HG03045 (cell line): ENCODE measurements around the gene DYTN.
"Not testable (repeated sequence)": the region's sequence is repeated elsewhere in the genome, so short reads cannot be mapped to it uniquely, and the experiment has no call there.

Source experiments
- ATAC-seq: cut with Tn5 transposase; IDR thresholded peaks from one replicate; pipeline ENCODE4 v1.9.1; 2021; ENCODE audit warnings: mild to moderate bottlenecking, moderate library complexity; ENCODE audit not compliant: unreplicated experiment

The DYTN gene

GRCh38 chr2:206718296-206718695 lies at the start of gene DYTN:
TSS of gene DYTN (minus strand) at chr2:206718396. CDS start at chr2:206718279, 117 bp downstream.
- no peak for ATAC-seq

GRCh38 chr2:206766057-206766930 lies 48.1 kb upstream of the DYTN start:
- ATAC-seq: no peak

GRCh38 chr2:206765242-206766056 lies 47.3 kb upstream of the DYTN start, which contains the start of the genes FASTKD2 and MDH1B:
TSS of gene FASTKD2 (plus strand) at chr2:206765606. CDS start at chr2:206766694, 1,088 bp downstream.
TSS of gene MDH1B (minus strand) at chr2:206765328. CDS start at chr2:206765271, 57 bp downstream.
- ATAC-seq: peak; percentile 95

- ATAC-seq: no peak
These were observed 46.6 kb upstream of the DYTN start for GRCh38 chr2:206764673-206765241.

GRCh38 chr2:206756816-206757215 lies 38.6 kb upstream of the DYTN start:
- no peak for ATAC-seq

GRCh38 chr2:206740800-206741199 lies 22.6 kb upstream of the DYTN start:
- ATAC-seq: no peak

GRCh38 chr2:206739271-206739670 lies 21.1 kb upstream of the DYTN start:
- no peak for ATAC-seq

GRCh38 chr2:206736935-206737334 lies 18.7 kb upstream of the DYTN start:
- no peak for ATAC-seq

- no peak for ATAC-seq
These were observed 15.1 kb upstream of the DYTN start for GRCh38 chr2:206733341-206733740.

GRCh38 chr2:206728277-206729199 lies 10.3 kb upstream of the DYTN start:
- ATAC-seq: no peak

GRCh38 chr2:206727287-206727686 lies 9.1 kb upstream of the DYTN start:
- no peak for ATAC-seq

GRCh38 chr2:206723288-206723687 lies 5.1 kb upstream of the DYTN start:
- ATAC-seq: no peak

- peak; percentile 79 for ATAC-seq
These were observed 3.2 kb upstream of the DYTN start for GRCh38 chr2:206721256-206721920.

GRCh38 chr2:206716623-206717022 lies 1.6 kb downstream of the DYTN start:
- ATAC-seq: no peak

GRCh38 chr2:206715183-206715582 lies 3.0 kb downstream of the DYTN start:
- not testable (repeated sequence) for ATAC-seq

GRCh38 chr2:206713746-206714145 lies 4.5 kb downstream of the DYTN start:
- peak; percentile 73 for ATAC-seq

- no peak for ATAC-seq
These were observed 9.9 kb downstream of the DYTN start for GRCh38 chr2:206708286-206708685.

- ATAC-seq: no peak
These were observed 11.0 kb downstream of the DYTN start for GRCh38 chr2:206707164-206707701.

- no peak for ATAC-seq
These were observed 16.1 kb downstream of the DYTN start for GRCh38 chr2:206701952-206702605.
